ENCODE data around the gene GLMP. TPM values are rescaled to one million over a fixed set of nuclear protein-coding genes. Genes with fewer than 3 reads are reported as not detected.

The GLMP gene
- total RNA-seq, 1 donor from 2014 or later: 14.2 TPM

DNA sequence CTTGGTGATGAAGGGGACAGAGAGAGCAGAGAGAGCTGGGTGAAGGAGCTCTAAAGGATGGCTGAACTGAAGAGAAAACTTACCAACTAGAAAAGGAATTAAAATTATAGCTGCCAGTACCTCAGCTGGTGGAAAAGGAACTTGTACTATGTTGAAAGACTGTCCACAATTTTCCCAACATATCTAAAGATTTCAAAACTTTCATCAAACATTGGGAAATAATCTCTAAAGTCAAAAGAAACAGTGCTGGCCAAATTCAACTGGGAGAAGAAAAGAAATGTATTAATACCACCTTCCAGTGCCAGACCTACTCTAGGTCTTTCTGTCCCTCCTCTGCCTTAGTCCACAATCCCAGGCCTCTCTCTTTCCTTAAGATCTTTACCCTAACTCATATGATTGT lies 18.9 kb downstream of the GLMP start:
- H3K27me3 ChIP-seq (ENCODE audit: low read depth): no peaks in the 10 kb centered on the region
- peaks cover 75% of the 10 kb centered on the region for H3K36me3 ChIP-seq
- H3K9me3 ChIP-seq (replicated peaks): no peaks in the 10 kb centered on the region
- no peak overlapping the region for H3K4me3 ChIP-seq
- intact Hi-C loops (cut with micrococcal nuclease): no loop called here
- DNase-seq: no peak
- H3K27ac ChIP-seq (replicated peaks): no peak overlapping the region
- H3K4me1 ChIP-seq: peaks cover 23% of the 10 kb centered on the region
- TF ChIP-seq, protein P1, sequence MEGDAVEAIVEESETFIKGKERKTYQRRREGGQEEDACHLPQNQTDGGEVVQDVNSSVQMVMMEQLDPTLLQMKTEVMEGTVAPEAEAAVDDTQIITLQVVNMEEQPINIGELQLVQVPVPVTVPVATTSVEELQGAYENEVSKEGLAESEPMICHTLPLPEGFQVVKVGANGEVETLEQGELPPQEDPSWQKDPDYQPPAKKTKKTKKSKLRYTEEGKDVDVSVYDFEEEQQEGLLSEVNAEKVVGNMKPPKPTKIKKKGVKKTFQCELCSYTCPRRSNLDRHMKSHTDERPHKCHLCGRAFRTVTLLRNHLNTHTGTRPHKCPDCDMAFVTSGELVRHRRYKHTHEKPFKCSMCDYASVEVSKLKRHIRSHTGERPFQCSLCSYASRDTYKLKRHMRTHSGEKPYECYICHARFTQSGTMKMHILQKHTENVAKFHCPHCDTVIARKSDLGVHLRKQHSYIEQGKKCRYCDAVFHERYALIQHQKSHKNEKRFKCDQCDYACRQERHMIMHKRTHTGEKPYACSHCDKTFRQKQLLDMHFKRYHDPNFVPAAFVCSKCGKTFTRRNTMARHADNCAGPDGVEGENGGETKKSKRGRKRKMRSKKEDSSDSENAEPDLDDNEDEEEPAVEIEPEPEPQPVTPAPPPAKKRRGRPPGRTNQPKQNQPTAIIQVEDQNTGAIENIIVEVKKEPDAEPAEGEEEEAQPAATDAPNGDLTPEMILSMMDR (IDR thresholded peaks at IDR 0.05; ENCODE audit: borderline replicate concordance): no peak

DNA sequence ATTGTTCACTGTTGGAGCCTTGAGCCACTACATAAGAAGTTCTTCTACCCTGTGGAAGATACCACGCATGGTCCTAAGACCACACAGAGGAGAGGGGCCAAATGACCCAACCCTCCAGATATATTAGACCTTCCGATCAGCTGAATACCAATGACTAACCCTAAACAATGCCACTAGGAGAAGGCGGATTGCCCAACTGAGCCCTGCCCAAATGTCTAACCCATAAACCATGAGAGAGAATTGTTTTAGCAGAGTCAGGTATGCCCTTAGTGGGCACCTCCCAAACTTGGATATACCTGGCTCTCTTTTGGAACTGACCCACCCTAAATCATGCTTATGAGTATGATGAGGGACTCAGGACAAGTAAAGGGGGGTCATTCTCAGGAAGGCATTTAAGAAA lies 25.2 kb downstream of the GLMP start:
- Histone ChIP-seq H3K4me1 (no peaks in the 10 kb centered on the region), H3K9me3 (replicated peaks) (no peaks in the 10 kb centered on the region), H3K36me3 (peaks cover 99% of the 10 kb centered on the region), H3K27ac (replicated peaks) (no peak overlapping the region), H3K27me3 (ENCODE audit: low read depth) (no peaks in the 10 kb centered on the region), H3K4me3 (no peak overlapping the region)
- TF ChIP-seq, protein P1 (IDR thresholded peaks at IDR 0.05; ENCODE audit: borderline replicate concordance): no peak
- intact Hi-C loops (cut with micrococcal nuclease): no loop called here
- no peak for DNase-seq

DNA sequence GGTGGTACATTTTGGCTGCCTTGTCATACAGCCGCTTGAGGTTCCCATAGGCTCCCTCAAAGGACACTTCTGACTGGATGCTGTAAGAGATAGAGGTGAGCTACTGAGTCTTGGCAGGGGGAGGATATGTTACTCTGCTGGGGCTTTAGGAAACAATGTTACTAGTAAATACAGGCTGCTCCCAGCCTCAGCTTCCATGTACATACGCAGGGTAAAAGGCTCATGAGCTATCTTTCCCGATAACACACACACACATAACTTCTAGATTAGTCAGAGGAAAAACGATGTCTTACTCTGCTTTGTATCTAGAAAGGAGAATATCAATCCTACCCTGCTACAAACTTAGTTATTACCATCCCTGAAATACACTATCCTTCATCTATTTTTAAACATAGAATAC lies 27.1 kb downstream of the GLMP start:
- TF ChIP-seq, protein P1 (IDR thresholded peaks at IDR 0.05; ENCODE audit: borderline replicate concordance): no peak
- H3K27me3 ChIP-seq (ENCODE audit: low read depth): no peaks in the 10 kb centered on the region
- intact Hi-C loops (cut with micrococcal nuclease): no loop called here
- H3K9me3 ChIP-seq (replicated peaks): no peaks in the 10 kb centered on the region
- H3K36me3 ChIP-seq: peaks cover 95% of the 10 kb centered on the region
- no peak overlapping the region for H3K4me3 ChIP-seq
- no peak for DNase-seq
- H3K27ac ChIP-seq (replicated peaks): no peak overlapping the region
- H3K4me1 ChIP-seq: no peaks in the 10 kb centered on the region

DNA sequence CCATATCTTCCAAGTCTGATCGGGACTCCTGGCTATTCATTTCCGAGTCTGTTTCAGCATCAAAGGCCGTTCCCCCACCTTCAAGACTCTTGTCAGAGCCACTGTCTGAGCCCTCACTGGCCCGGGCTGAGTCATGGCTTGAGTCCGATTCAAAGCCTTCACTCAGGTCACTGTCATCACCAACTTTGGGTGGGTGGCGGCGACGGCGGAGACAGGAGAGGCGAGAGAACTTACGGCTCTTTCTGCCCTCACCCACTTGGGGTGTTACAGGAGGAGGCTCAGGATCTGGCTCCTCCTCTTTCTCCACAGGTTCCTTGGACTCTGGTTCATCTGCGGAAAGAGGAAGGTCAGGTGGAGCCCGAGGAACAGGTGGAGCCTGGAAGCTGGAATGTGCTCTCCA lies 29.4 kb downstream of the GLMP start:
- H3K36me3 ChIP-seq: peaks cover 96% of the 10 kb centered on the region
- no peaks in the 10 kb centered on the region for H3K4me1 ChIP-seq
- intact Hi-C loops (cut with micrococcal nuclease): no loop called here
- H3K9me3 ChIP-seq (replicated peaks): no peaks in the 10 kb centered on the region
- no peak overlapping the region for H3K27ac ChIP-seq (replicated peaks)
- DNase-seq: no peak
- no peak overlapping the region for H3K4me3 ChIP-seq
- TF ChIP-seq, protein P1 (IDR thresholded peaks at IDR 0.05; ENCODE audit: borderline replicate concordance): no peak
- H3K27me3 ChIP-seq (ENCODE audit: low read depth): no peaks in the 10 kb centered on the region

DNA sequence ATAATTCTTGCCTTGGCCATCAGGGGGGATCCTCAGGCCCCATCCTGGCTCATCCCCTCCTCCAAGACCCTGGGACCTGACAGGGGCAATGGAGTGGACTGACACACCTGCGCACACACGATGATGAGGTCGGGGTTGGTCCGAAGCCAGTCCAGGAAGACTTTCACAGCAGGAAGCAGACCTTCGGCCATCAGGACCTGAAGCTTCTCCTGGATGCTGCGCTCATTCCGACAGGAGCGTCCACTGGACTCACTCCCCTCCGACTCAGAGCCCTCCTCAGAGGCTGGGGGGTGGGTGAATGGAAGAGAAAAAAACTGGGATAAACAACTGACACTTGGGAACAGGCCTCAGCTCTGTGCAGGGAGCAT lies 32.2 kb downstream of the GLMP start:
- DNase-seq: no peak
- H3K36me3 ChIP-seq: peaks cover 97% of the 10 kb centered on the region
- TF ChIP-seq, protein P1 (IDR thresholded peaks at IDR 0.05; ENCODE audit: borderline replicate concordance): no peak
- H3K4me3 ChIP-seq: no peak overlapping the region
- intact Hi-C loops (cut with micrococcal nuclease): no loop called here
- no peaks in the 10 kb centered on the region for H3K4me1 ChIP-seq
- no peaks in the 10 kb centered on the region for H3K9me3 ChIP-seq (replicated peaks)
- H3K27ac ChIP-seq (replicated peaks): no peak overlapping the region
- H3K27me3 ChIP-seq (ENCODE audit: low read depth): no peaks in the 10 kb centered on the region
